RWPE2 (cell line): ENCODE measurements around the gene MROH2B.

Source experiments
- ATAC-seq: fragments of 200-7000 bp; cut with Tn5 transposase; 3 replicates; pipeline ENCODE4 v1.9.1; 2021; ENCODE audit warnings: low read depth
- DNase-seq: peaks from one replicate; pipeline ENCODE4 v3.0.0-alpha.2; 2020; ENCODE audit warnings: low spot score
- H3K27ac ChIP-seq: fragments of 450-650 bp; 2 replicates; pipeline ENCODE4 v1.5.1; 2017; ENCODE audit warnings: mild to moderate bottlenecking; ENCODE audit not compliant: poor library complexity, severe bottlenecking
- H3K27me3 ChIP-seq: fragments of 250-450 bp; sonication (Bioruptor Pico); 2 replicates; pipeline ENCODE4 v1.5.1; 2021; ENCODE audit warnings: mild to moderate bottlenecking, moderate library complexity; ENCODE audit not compliant: insufficient read depth, poor library complexity, severe bottlenecking
- H3K36me3 ChIP-seq: fragments of 250-450 bp; sonication (Bioruptor Pico); 2 replicates; pipeline ENCODE4 v1.5.1; 2020; ENCODE audit warnings: low read depth, mild to moderate bottlenecking, moderate library complexity
- H3K4me1 ChIP-seq: fragments of 250-450 bp; sonication (Bioruptor Pico); 2 replicates; pipeline ENCODE4 v1.5.1; 2021; ENCODE audit warnings: mild to moderate bottlenecking, moderate library complexity; ENCODE audit not compliant: insufficient read depth, poor library complexity, severe bottlenecking
- H3K4me3 ChIP-seq: fragments of 250-450 bp; sonication (Bioruptor Pico); 2 replicates; pipeline ENCODE4 v1.5.1; 2021; ENCODE audit warnings: mild to moderate bottlenecking, moderate library complexity; ENCODE audit not compliant: severe bottlenecking
- H3K9me3 ChIP-seq: fragments of 250-450 bp; sonication (Bioruptor Pico); 2 replicates; pipeline ENCODE4 v1.5.1; 2021; ENCODE audit warnings: mild to moderate bottlenecking, moderate library complexity; ENCODE audit not compliant: severe bottlenecking
- TF ChIP-seq, protein P1 (sequence below): fragments of 450-650 bp; IDR thresholded peaks from one replicate; pipeline ENCODE4 v1.5.1; 2017; ENCODE audit warnings: mild to moderate bottlenecking, moderate library complexity; ENCODE audit not compliant: poor library complexity, severe bottlenecking

MROH2B gene

DNA sequence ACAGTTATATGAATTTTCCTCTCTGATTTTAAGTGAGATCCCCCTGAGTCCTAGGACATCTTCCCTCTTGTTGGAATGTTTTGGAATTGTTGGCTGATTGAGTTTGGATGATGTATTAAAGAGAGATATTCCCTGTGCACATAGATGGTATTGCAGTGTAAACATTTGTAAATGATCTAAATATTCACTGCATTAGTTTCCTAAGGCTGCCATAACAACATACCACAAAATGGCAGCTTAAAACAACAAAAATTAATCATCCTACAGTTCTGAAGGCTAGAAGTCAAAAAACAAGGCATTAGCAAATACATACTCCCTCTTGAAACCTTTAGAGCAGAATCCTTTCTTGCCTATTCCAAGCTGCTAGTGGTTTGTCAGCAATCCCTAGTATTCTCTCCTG lies 38.0 kb upstream of the MROH2B start:
- H3K4me3 ChIP-seq, result no peak overlapping the region
- TF ChIP-seq, protein P1, sequence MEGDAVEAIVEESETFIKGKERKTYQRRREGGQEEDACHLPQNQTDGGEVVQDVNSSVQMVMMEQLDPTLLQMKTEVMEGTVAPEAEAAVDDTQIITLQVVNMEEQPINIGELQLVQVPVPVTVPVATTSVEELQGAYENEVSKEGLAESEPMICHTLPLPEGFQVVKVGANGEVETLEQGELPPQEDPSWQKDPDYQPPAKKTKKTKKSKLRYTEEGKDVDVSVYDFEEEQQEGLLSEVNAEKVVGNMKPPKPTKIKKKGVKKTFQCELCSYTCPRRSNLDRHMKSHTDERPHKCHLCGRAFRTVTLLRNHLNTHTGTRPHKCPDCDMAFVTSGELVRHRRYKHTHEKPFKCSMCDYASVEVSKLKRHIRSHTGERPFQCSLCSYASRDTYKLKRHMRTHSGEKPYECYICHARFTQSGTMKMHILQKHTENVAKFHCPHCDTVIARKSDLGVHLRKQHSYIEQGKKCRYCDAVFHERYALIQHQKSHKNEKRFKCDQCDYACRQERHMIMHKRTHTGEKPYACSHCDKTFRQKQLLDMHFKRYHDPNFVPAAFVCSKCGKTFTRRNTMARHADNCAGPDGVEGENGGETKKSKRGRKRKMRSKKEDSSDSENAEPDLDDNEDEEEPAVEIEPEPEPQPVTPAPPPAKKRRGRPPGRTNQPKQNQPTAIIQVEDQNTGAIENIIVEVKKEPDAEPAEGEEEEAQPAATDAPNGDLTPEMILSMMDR, result no peak

DNA sequence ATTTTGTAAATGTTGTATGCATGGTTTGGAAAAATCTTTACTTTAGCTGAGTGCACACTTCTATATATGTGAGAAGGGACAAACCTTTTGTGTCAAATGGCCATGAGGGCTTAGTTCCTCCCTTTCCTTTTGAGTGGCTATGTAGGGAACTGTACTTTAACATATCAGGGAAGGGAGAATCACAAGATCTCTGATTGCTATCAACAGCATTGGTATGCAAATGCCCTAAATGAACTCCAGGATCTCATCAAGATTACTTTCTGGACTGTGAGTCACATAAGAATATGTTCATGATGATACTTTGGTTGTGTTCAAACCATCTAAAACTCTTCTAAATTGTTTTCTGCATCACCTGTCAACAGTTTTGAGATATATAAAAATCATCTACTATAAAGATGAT lies 31.2 kb upstream of the MROH2B start:
- no peak for DNase-seq
- Histone ChIP-seq H3K36me3 (no peaks in the 10 kb centered on the region), H3K4me1 (no peaks in the 10 kb centered on the region), H3K27me3 (peaks cover 3% of the 10 kb centered on the region), H3K4me3 (no peak overlapping the region), H3K27ac (no peak overlapping the region), H3K9me3 (no peaks in the 10 kb centered on the region)
- TF ChIP-seq, protein P1, result no peak
- no peak for ATAC-seq

More for the DNA sequence above, 38.0 kb upstream of the MROH2B start:
- Histone ChIP-seq H3K27me3 (peaks cover 3% of the 10 kb centered on the region), H3K9me3 (no peaks in the 10 kb centered on the region), H3K36me3 (no peaks in the 10 kb centered on the region), H3K4me1 (no peaks in the 10 kb centered on the region), H3K27ac (no peak overlapping the region)
- ATAC-seq (no peak), DNase-seq (no peak)

DNA sequence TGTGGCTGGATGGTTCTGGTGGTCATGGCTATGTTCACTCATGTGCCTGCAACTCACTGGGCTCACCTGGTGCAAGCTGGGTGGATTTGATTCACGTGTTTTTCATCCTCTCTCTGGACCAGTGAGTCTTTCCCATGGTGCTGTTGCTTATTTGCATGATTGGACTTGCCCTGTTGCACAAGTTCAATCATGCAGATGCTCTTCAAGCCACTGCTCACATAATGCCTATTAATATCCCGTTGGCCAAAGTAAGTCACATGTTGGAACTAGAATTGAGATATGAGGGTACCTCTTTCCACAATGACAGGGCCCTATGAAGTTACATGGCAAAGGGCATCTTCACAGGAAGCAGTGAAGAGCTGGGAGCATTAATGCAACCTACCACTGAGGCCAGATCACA lies 26.5 kb upstream of the MROH2B start:
- no peaks in the 10 kb centered on the region for H3K4me1 ChIP-seq
- H3K9me3 ChIP-seq, result no peaks in the 10 kb centered on the region
- no peak overlapping the region for H3K27ac ChIP-seq
- no peak overlapping the region for H3K4me3 ChIP-seq
- TF ChIP-seq, protein P1, result no peak
- ATAC-seq, result 0 out of 3 replicates have a peak, but pooled peaks have one; percentile 38
- DNase-seq, result no peak
- no peaks in the 10 kb centered on the region for H3K36me3 ChIP-seq
- H3K27me3 ChIP-seq, result no peaks in the 10 kb centered on the region

DNA sequence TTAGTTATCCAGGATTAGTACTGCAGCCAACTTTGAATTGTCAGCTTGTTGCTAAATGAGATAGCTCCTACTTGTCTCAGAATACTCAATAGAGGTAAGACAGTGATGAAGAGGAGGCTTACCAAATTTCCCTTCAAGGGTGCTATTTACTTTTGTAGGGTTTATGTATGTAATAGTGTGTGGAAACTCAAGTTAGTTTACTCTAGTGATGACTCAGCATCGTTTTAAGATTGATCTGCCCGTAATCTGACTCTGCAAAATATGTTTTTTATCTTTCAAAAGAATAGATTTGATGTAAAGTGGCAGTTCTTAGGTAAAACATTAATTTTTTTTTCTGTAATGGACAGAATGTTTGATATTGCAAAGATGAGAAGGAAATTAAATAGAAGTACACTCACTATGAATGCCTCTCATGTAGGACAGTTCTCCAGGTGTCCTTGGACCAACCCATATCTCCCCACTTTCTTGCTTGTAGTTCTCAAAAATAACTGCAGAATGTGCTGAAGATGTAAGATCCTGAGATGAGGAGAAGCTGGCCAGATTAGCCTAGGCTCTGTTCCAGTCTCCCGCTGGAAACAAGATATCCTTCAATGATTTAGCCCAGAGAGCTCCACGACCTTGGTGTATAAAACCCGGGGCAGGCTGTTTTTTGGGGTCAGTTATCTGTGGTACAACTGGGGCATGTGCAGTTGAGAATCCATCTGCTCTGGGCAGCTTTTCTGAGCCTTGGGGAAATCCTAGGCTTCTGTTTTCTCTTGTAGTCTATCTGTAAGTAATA lies 24.4 kb upstream of the MROH2B start:
- H3K27ac ChIP-seq, result no peak overlapping the region
- DNase-seq, result no peak

More for the DNA sequence above, 24.4 kb upstream of the MROH2B start:
- Histone ChIP-seq H3K27me3 (no peaks in the 10 kb centered on the region), H3K4me1 (no peaks in the 10 kb centered on the region), H3K36me3 (no peaks in the 10 kb centered on the region), H3K4me3 (no peak overlapping the region), H3K9me3 (no peaks in the 10 kb centered on the region)
- no peak for ATAC-seq
- TF ChIP-seq, protein P1, result no peak
